NB4 (cell line): Measurements from ENCODE around the gene C4B.
A peak's percentile ranks its signal among the peaks of the same experiment; 100 is the strongest.
"Not testable (repeated sequence)": the region's sequence is repeated elsewhere in the genome, so short reads cannot be mapped to it uniquely, and the experiment has no call there.

Experiments
- DNase-seq: peaks from one replicate; pipeline ENCODE4 v3.0.0; 2010; ENCODE audit warnings: low read depth
- H3K4me3 ChIP-seq: one replicate; pipeline ENCODE4 v1.5.1; 2011; ENCODE audit warnings: mild to moderate bottlenecking, low read depth, low read length, moderate library complexity

C4B gene

GRCh38 chr6:32002546-32003268, 11.9 kb upstream of the C4B start:
- DNase-seq, H3K4me3 ChIP-seq: not testable (repeated sequence)

- DNase-seq = not testable (repeated sequence)
Observed at GRCh38 chr6:32003301-32003700, 11.3 kb upstream of the C4B start.

GRCh38 chr6:32004393-32004792, 10.2 kb upstream of the C4B start:
- not testable (repeated sequence) for H3K4me3 ChIP-seq, DNase-seq

More at GRCh38 chr6:32003301-32003700, 11.3 kb upstream of the C4B start:
- H3K4me3 ChIP-seq = not testable (repeated sequence)

GRCh38 chr6:32004864-32005537, 9.6 kb upstream of the C4B start:
- H3K4me3 ChIP-seq, DNase-seq: not testable (repeated sequence)

- not testable (repeated sequence) for DNase-seq, H3K4me3 ChIP-seq
Observed at GRCh38 chr6:32005538-32005880, 9.1 kb upstream of the C4B start.

GRCh38 chr6:32005991-32006529, 8.5 kb upstream of the C4B start:
- DNase-seq = peak; percentile 9
- H3K4me3 ChIP-seq = not testable (repeated sequence)

GRCh38 chr6:32007086-32007485, 7.5 kb upstream of the C4B start:
- peak; percentile 1 for DNase-seq
- H3K4me3 ChIP-seq = not testable (repeated sequence)

GRCh38 chr6:32008037-32008436, 6.6 kb upstream of the C4B start:
- H3K4me3 ChIP-seq, DNase-seq: not testable (repeated sequence)

GRCh38 chr6:32008616-32009015, 6.0 kb upstream of the C4B start:
- DNase-seq = peak; percentile 1
- not testable (repeated sequence) for H3K4me3 ChIP-seq

GRCh38 chr6:32009537-32009936, 5.1 kb upstream of the C4B start:
- not testable (repeated sequence) for H3K4me3 ChIP-seq, DNase-seq

- not testable (repeated sequence) for DNase-seq
Observed at GRCh38 chr6:32010856-32011530, 3.6 kb upstream of the C4B start.

GRCh38 chr6:32012941-32013617, 1.5 kb upstream of the C4B start:
- not testable (repeated sequence) for H3K4me3 ChIP-seq, DNase-seq

More at GRCh38 chr6:32010856-32011530, 3.6 kb upstream of the C4B start:
- not testable (repeated sequence) for H3K4me3 ChIP-seq

GRCh38 chr6:32013738-32014137, 857 bp upstream of the C4B start:
- not testable (repeated sequence) for H3K4me3 ChIP-seq, DNase-seq

GRCh38 chr6:32022100-32022499, 7.5 kb downstream of the C4B start:
- H3K4me3 ChIP-seq, DNase-seq: not testable (repeated sequence)

GRCh38 chr6:32028631-32029030, 14.0 kb downstream of the C4B start:
- not testable (repeated sequence) for DNase-seq, H3K4me3 ChIP-seq

- not testable (repeated sequence) for DNase-seq, H3K4me3 ChIP-seq
Observed at GRCh38 chr6:32029553-32029952, 15.0 kb downstream of the C4B start.

- DNase-seq, H3K4me3 ChIP-seq: not testable (repeated sequence)
Observed at GRCh38 chr6:32035283-32036013, 20.9 kb downstream of the C4B start.

- not testable (repeated sequence) for H3K4me3 ChIP-seq, DNase-seq
Observed at GRCh38 chr6:32037136-32037535, 22.5 kb downstream of the C4B start.
